ENCODE results near the gene PHGDH.
"Not testable (repeated sequence)": the region's sequence is repeated elsewhere in the genome, so short reads cannot be mapped to it uniquely, and the experiment has no call there.

Gene PHGDH

GRCh38 chr1:119701659-119702058, 10.1 kb upstream of the PHGDH start:
- DNase-seq, result no peak

- DNase-seq, result no peak
Observed at GRCh38 chr1:119702384-119702783, 9.3 kb upstream of the PHGDH start.

GRCh38 chr1:119703666-119704450, 7.9 kb upstream of the PHGDH start:
- no peak for DNase-seq

GRCh38 chr1:119706599-119706998, 5.1 kb upstream of the PHGDH start:
- not testable (repeated sequence) for DNase-seq

- DNase-seq, result not testable (repeated sequence)
Observed at GRCh38 chr1:119711356-119711803, 354 bp upstream of the PHGDH start.

GRCh38 chr1:119712342-119713038, 756 bp downstream of the PHGDH start:
- no peak for DNase-seq

- no peak for DNase-seq
Observed at GRCh38 chr1:119713039-119713748, 1.5 kb downstream of the PHGDH start.

GRCh38 chr1:119713749-119714456, 2.2 kb downstream of the PHGDH start:
- DNase-seq, result no peak

GRCh38 chr1:119714583-119714982, 2.8 kb downstream of the PHGDH start:
- no peak for DNase-seq

- DNase-seq, result no peak
Observed at GRCh38 chr1:119715542-119715941, 3.8 kb downstream of the PHGDH start.

GRCh38 chr1:119718409-119718808, 6.7 kb downstream of the PHGDH start:
- DNase-seq, result no peak

- DNase-seq, result no peak
Observed at GRCh38 chr1:119718972-119719371, 7.2 kb downstream of the PHGDH start.

GRCh38 chr1:119720866-119721440, 9.2 kb downstream of the PHGDH start:
- DNase-seq, result no peak

GRCh38 chr1:119721896-119722295, 10.2 kb downstream of the PHGDH start:
- no peak for DNase-seq

- no peak for DNase-seq
Observed at GRCh38 chr1:119724611-119725218, 13.0 kb downstream of the PHGDH start.

GRCh38 chr1:119725626-119726025, 13.9 kb downstream of the PHGDH start:
- DNase-seq, result no peak

GRCh38 chr1:119727991-119728390, 16.3 kb downstream of the PHGDH start:
- DNase-seq, result no peak

- no peak for DNase-seq
Observed at GRCh38 chr1:119729044-119729443, 17.3 kb downstream of the PHGDH start.

- no peak for DNase-seq
Observed at GRCh38 chr1:119731060-119731459, 19.3 kb downstream of the PHGDH start.

GRCh38 chr1:119731741-119732430, 20.2 kb downstream of the PHGDH start:
- DNase-seq, result no peak

GRCh38 chr1:119732465-119733168, 20.9 kb downstream of the PHGDH start:
- DNase-seq, result no peak

All from NK-92 treated with Interleukin-12 subunit alpha and Interleukin-12 subunit beta, amount 100 ng/mL, for 24 hours (cell line).